Prostate gland (tissue), 2 donors: ENCODE results near the gene SCRN2.

Experiments used
- CTCF ChIP-seq, 4 experiments: fragments of 200-600 bp in 2 of 4; fragments of 450-650 bp in 2 of 4; sonication (generic) in 2 of 4; IDR thresholded peaks; 1 replicate in 3 of 4; 2 replicates in 1 of 4; pipeline ENCODE4 v1.5.1; 2016 to 2019; ENCODE audit warnings: antibody characterized with exemption in 4 of 4, mild to moderate bottlenecking in 2 of 4, moderate library complexity in 2 of 4
- POLR2A ChIP-seq: fragments of 450-650 bp; IDR thresholded peaks from one replicate; pipeline ENCODE4 v1.6.1; 2016; ENCODE audit warnings: antibody characterized with exemption, mild to moderate bottlenecking

DNA sequence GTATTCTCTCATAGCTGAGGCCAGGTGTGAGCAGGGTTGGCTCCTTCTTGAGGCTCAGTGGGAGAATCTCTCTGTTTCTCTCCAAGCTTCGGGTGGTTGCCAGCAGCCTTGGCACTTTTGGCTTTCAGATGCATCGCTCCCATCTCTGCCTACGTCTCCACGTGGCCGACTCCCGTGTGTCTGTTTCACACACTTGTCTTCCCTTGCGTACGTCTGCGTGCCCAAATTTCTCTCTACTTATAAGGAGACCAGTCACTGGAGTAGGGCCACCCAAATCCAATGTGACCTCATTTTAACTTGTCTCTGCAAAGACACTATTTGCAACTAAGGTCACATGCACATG lies 34.2 kb downstream of the SCRN2 start:
- TF ChIP-seq CTCF (IDR thresholded peaks at IDR 0.05) = no peak
- TF ChIP-seq POLR2A = no peak
